NCI-H526 treated with DMSO at 0.1 percent for 48 hours (cell line): ENCODE results near the gene MBP.

Experiments
- DNase-seq: peaks from one replicate; lab custom pipeline; 2025; lab: John Stamatoyannopoulos, UW

Gene MBP

GRCh38 chr18:77082316-77082955, 50.1 kb downstream of the MBP start:
- DNase-seq, result no peak

- no peak for DNase-seq
Observed at GRCh38 chr18:77081390-77081778, 51.2 kb downstream of the MBP start.

GRCh38 chr18:77079954-77080682, 52.5 kb downstream of the MBP start:
- DNase-seq, result no peak

- DNase-seq, result no peak
Observed at GRCh38 chr18:77079088-77079487, 53.5 kb downstream of the MBP start.

GRCh38 chr18:77078690-77079070, 53.9 kb downstream of the MBP start:
- DNase-seq, result no peak

- DNase-seq, result no peak
Observed at GRCh38 chr18:77077941-77078689, 54.5 kb downstream of the MBP start.

- DNase-seq, result no peak
Observed at GRCh38 chr18:77077401-77077800, 55.2 kb downstream of the MBP start.

- no peak for DNase-seq
Observed at GRCh38 chr18:77076111-77076510, 56.5 kb downstream of the MBP start.

GRCh38 chr18:77074431-77074830, 58.2 kb downstream of the MBP start:
- DNase-seq, result no peak

GRCh38 chr18:77073336-77074093, 59.1 kb downstream of the MBP start:
- DNase-seq, result no peak

GRCh38 chr18:77072566-77072965, 60.0 kb downstream of the MBP start:
- DNase-seq, result no peak

- no peak for DNase-seq
Observed at GRCh38 chr18:77071711-77072292, 60.8 kb downstream of the MBP start.

GRCh38 chr18:77071061-77071460, 61.5 kb downstream of the MBP start:
- DNase-seq, result no peak

- no peak for DNase-seq
Observed at GRCh38 chr18:77070627-77071026, 62.0 kb downstream of the MBP start.

- no peak for DNase-seq
Observed at GRCh38 chr18:77069931-77070330, 62.7 kb downstream of the MBP start.

GRCh38 chr18:77069482-77069881, 63.1 kb downstream of the MBP start:
- no peak for DNase-seq

- no peak for DNase-seq
Observed at GRCh38 chr18:77068321-77069312, 64.0 kb downstream of the MBP start.

- DNase-seq, result no peak
Observed at GRCh38 chr18:77067291-77068061, 65.1 kb downstream of the MBP start.

- no peak for DNase-seq
Observed at GRCh38 chr18:77066689-77067088, 65.9 kb downstream of the MBP start.

GRCh38 chr18:77066101-77066500, 66.5 kb downstream of the MBP start:
- DNase-seq, result no peak
